ENCODE results near the gene KDF1. TPM values are rescaled to one million over a fixed set of nuclear protein-coding genes. Genes with fewer than 3 reads are reported as not detected.

KDF1 gene
- total and polyA plus RNA-seq, 2 of the 13 experiments (the other 11 are each of a cell fraction or from before 2014, with no cell fraction given): 1.9 to 4.9 TPM

- TF ChIP-seq ZNF512B (CRISPR knock-in tag; IDR thresholded peaks at IDR 0.05; ENCODE audit: borderline replicate concordance) (no peak), ADNP (CRISPR knock-in tag; IDR thresholded peaks at IDR 0.05) (no peak), DNMT3B (CRISPR knock-in tag; conservative IDR thresholded peaks at IDR 0.05) (0 out of 2 replicates have a peak, but pooled peaks have one; percentile 75), SKIL (CRISPR knock-in tag; IDR thresholded peaks at IDR 0.05; ENCODE audit: borderline replicate concordance) (no peak), ZNF513 (CRISPR knock-in tag; conservative IDR thresholded peaks at IDR 0.05) (no peak), MXD3 (CRISPR knock-in tag; IDR thresholded peaks at IDR 0.05) (peak; percentile 95), ZFYVE20 (CRISPR knock-in tag; IDR thresholded peaks at IDR 0.05; ENCODE audit: borderline replicate concordance, low read depth) (no peak), PRDM10 (CRISPR knock-in tag; IDR thresholded peaks at IDR 0.05; ENCODE audit: low read depth) (peak; percentile 64; the same call in 1 of the 2 replicates), ZNF567 (CRISPR knock-in tag; IDR thresholded peaks at IDR 0.05; ENCODE audit: borderline replicate concordance) (no peak), ZNF781 (CRISPR knock-in tag; IDR thresholded peaks at IDR 0.05; ENCODE audit: borderline replicate concordance, not compliant biosample characterization) (no peak), ZBTB46 (CRISPR knock-in tag; IDR thresholded peaks at IDR 0.05; ENCODE audit: borderline replicate concordance) (no peak), HDAC1 (CRISPR knock-in tag; IDR thresholded peaks at IDR 0.05) (peak; percentile 91), ZNF75D (CRISPR knock-in tag; IDR thresholded peaks at IDR 0.05; ENCODE audit: borderline replicate concordance) (0 out of 2 replicates have a peak, but pooled peaks have one; percentile 83)
These were observed 38.5 kb downstream of the KDF1 start, which contains the start of gene NUDC (continued) for GRCh38 chr1:26921540-26922430.
